H1 (cell line): Measurements from ENCODE around the gene UCKL1. TPM values are rescaled to one million over a fixed set of nuclear protein-coding genes. Genes with fewer than 3 reads are reported as not detected.
A peak's percentile ranks its signal among the peaks of the same experiment; 100 is the strongest.

Experiments used
- CTCF ChIA-PET: fragments of 300-600 bp; sonication (Branson Sonifier 250); formaldehyde crosslinking; loops from one replicate; lab custom pipeline; 2021; ENCODE audit not compliant: partially characterized antibody; lab: Charles Lee
- POLR2A ChIA-PET: fragments of 300-600 bp; sonication (Branson Sonifier 250); formaldehyde crosslinking; loops from one replicate; lab custom pipeline; 2021; ENCODE audit warnings: inconsistent platforms; ENCODE audit not compliant: partially characterized antibody; lab: Charles Lee
- DNase-seq, 2 experiments: peaks; one replicate each; pipeline versions ENCODE4 v3.0.0 to v3.0.0-alpha.2; 2010 to 2022; ENCODE audit warnings: low spot score in 2 of 2, low read depth in 1 of 2, mixed read lengths in 1 of 2
- FAIRE-seq: peaks from 2 replicates; lab custom pipeline; 2011; peaks lifted over from hg19 to GRCh38; lab: Jason Lieb, UNC
- H2AFZ ChIP-seq: 2 replicates; pipeline ENCODE4 v1.8.1; 2012; ENCODE audit warnings: low read length, inconsistent platforms
- H2AK5ac ChIP-seq: 2 replicates; pipeline ENCODE4 v1.6.1; 2013; ENCODE audit warnings: low read depth, low read length
- H2BK120ac ChIP-seq: replicated peaks from 2 replicates; pipeline ENCODE3; 2013; ENCODE audit warnings: low read depth, low read length, inconsistent platforms
- H2BK12ac ChIP-seq: 2 replicates; pipeline ENCODE4 v1.6.1; 2013; ENCODE audit warnings: low read depth, low read length
- H2BK15ac ChIP-seq: 2 replicates; pipeline ENCODE4 v1.6.1; 2013; ENCODE audit warnings: low read length
- H2BK20ac ChIP-seq: 2 replicates; pipeline ENCODE4 v1.6.1; 2013; ENCODE audit warnings: low read length
- H2BK5ac ChIP-seq: 2 replicates; pipeline ENCODE4 v1.6.1; 2013; ENCODE audit warnings: low read depth, low read length
- H3K14ac ChIP-seq: 2 replicates; pipeline ENCODE4 v1.6.1; 2013; ENCODE audit warnings: inconsistent platforms; ENCODE audit not compliant: insufficient read length
- H3K18ac ChIP-seq: 2 replicates; pipeline ENCODE4 v1.6.1; 2013; ENCODE audit warnings: low read length; ENCODE audit errors: extremely low read depth
- H3K23ac ChIP-seq: 2 replicates; pipeline ENCODE4 v1.6.1; 2013; ENCODE audit warnings: inconsistent platforms; ENCODE audit not compliant: insufficient read length
- H3K23me2 ChIP-seq: 2 replicates; pipeline ENCODE4 v1.6.1; 2013; ENCODE audit warnings: low read depth, low read length
- H3K27ac ChIP-seq: 2 replicates; pipeline ENCODE4 v1.6.1; 2011; ENCODE audit warnings: low read depth, low read length, inconsistent platforms
- H3K27me3 ChIP-seq, 4 experiments: replicated peaks in 1 of 4; 1 replicate in 1 of 4; 2 replicates in 3 of 4; pipeline versions ENCODE4 v1.6.1 to v1.8.1; 2011 to 2013; ENCODE audit warnings: low read length in 3 of 4, mild to moderate bottlenecking in 3 of 4, inconsistent platforms in 2 of 4, mixed read lengths in 2 of 4, moderate library complexity in 1 of 4; ENCODE audit not compliant: control insufficient read depth in 3 of 4, insufficient read depth in 3 of 4; ENCODE audit errors: extremely low read depth in 1 of 4
- H3K36me3 ChIP-seq, 4 experiments: 2 replicates each; pipeline versions ENCODE4 v1.6.1 to v1.8.1; 2011 to 2013; ENCODE audit warnings: mild to moderate bottlenecking in 4 of 4, low read length in 3 of 4, moderate library complexity in 2 of 4, control low read depth in 1 of 4, inconsistent platforms in 1 of 4; ENCODE audit not compliant: insufficient read depth in 4 of 4, control insufficient read depth in 2 of 4
- H3K4ac ChIP-seq: replicated peaks from 2 replicates; pipeline ENCODE3; 2013; ENCODE audit warnings: low read length, low read depth, mixed read lengths, inconsistent platforms; ENCODE audit not compliant: insufficient read length
- H3K4me1 ChIP-seq, 4 experiments: replicated peaks in 1 of 4; 1 replicate in 1 of 4; 2 replicates in 3 of 4; pipeline versions ENCODE4 v1.6.1 to v1.8.1; 2011 to 2013; ENCODE audit warnings: low read length in 3 of 4, inconsistent platforms in 2 of 4, mixed read lengths in 1 of 4; ENCODE audit not compliant: insufficient read depth in 4 of 4, control insufficient read depth in 3 of 4
- H3K4me2 ChIP-seq, 2 experiments: 2 replicates each; pipeline versions ENCODE4 v1.6.1 to v1.8.1; 2011 to 2013; ENCODE audit warnings: low read depth in 2 of 2, low read length in 2 of 2, control low read depth in 1 of 2, inconsistent platforms in 1 of 2, mild to moderate bottlenecking in 1 of 2; ENCODE audit not compliant: insufficient read depth in 1 of 2
- H3K4me3 ChIP-seq, 4 experiments: fragments of 200-600, 300-600 bp in 1 of 4; sonication (generic), shearing (Covaris generic), sonication (Bioruptor Twin) in 1 of 4; 2 replicates each; pipeline versions ENCODE4 v1.5.1 to v1.8.1; 2011 to 2016; ENCODE audit warnings: low read length in 4 of 4, low read depth in 3 of 4, control low read depth in 2 of 4, inconsistent platforms in 2 of 4, mild to moderate bottlenecking in 2 of 4, mixed read lengths in 1 of 4, moderate library complexity in 1 of 4; ENCODE audit not compliant: insufficient read depth in 2 of 4; ENCODE audit errors: extremely low read depth in 1 of 4
- H3K56ac ChIP-seq: replicated peaks from 2 replicates; pipeline ENCODE3; 2013; ENCODE audit warnings: low read depth, mild to moderate bottlenecking, mixed read lengths, low read length, inconsistent platforms; ENCODE audit not compliant: insufficient read length
- H3K79me1 ChIP-seq: 2 replicates; pipeline ENCODE4 v1.6.1; 2013; ENCODE audit warnings: low read depth, low read length, control low read depth
- H3K79me2 ChIP-seq, 2 experiments: 2 replicates each; pipeline versions ENCODE4 v1.6.1 to v1.8.1; 2012 to 2013; ENCODE audit warnings: low read length in 2 of 2, mild to moderate bottlenecking in 2 of 2, inconsistent platforms in 1 of 2; ENCODE audit not compliant: insufficient read depth in 2 of 2, control insufficient read depth in 1 of 2
- H3K9ac ChIP-seq, 4 experiments: replicated peaks in 1 of 4; 1 replicate in 1 of 4; 2 replicates in 3 of 4; pipeline versions ENCODE4 v1.6.1 to v1.8.1; 2011 to 2013; ENCODE audit warnings: low read depth in 3 of 4, low read length in 3 of 4, control low read depth in 2 of 4, mild to moderate bottlenecking in 2 of 4, moderate library complexity in 2 of 4, inconsistent platforms in 1 of 4; ENCODE audit errors: extremely low read depth in 1 of 4
- H3K9me3 ChIP-seq, 2 experiments: 2 replicates each; pipeline versions ENCODE4 v1.6.1 to v1.8.1; 2012 to 2013; ENCODE audit warnings: mild to moderate bottlenecking in 2 of 2, moderate library complexity in 2 of 2, control low read depth in 1 of 2, inconsistent platforms in 1 of 2, low read depth in 1 of 2, low read length in 1 of 2, mixed read lengths in 1 of 2; ENCODE audit not compliant: insufficient read depth in 2 of 2
- H4K20me1 ChIP-seq, 2 experiments: replicated peaks in 1 of 2; 2 replicates each; pipeline versions ENCODE3 to v1.8.1; 2011 to 2013; ENCODE audit warnings: inconsistent platforms in 2 of 2, low read length in 2 of 2, mild to moderate bottlenecking in 1 of 2; ENCODE audit not compliant: insufficient read depth in 2 of 2, control insufficient read depth in 1 of 2
- H4K5ac ChIP-seq: 2 replicates; pipeline ENCODE4 v1.6.1; 2013; ENCODE audit warnings: low read length, low read depth, mixed read lengths, inconsistent platforms; ENCODE audit not compliant: insufficient read length
- H4K8ac ChIP-seq: 2 replicates; pipeline ENCODE4 v1.8.0; 2013; ENCODE audit warnings: mild to moderate bottlenecking, moderate library complexity, low read length, inconsistent platforms; ENCODE audit not compliant: insufficient read depth; ENCODE audit errors: extremely low read depth
- H4K91ac ChIP-seq: replicated peaks from 2 replicates; pipeline ENCODE3; 2013; ENCODE audit warnings: low read length, mixed read lengths, inconsistent platforms; ENCODE audit not compliant: insufficient read length
- NANOG ChIP-seq: IDR thresholded peaks from 2 replicates; pipeline ENCODE4 v1.6.1; 2011; ENCODE audit warnings: low read length, low read depth, mild to moderate bottlenecking, inconsistent platforms; ENCODE audit not compliant: insufficient read depth, poor library complexity, severe bottlenecking
- WGBS, 2 experiments: shearing (Covaris generic) in 1 of 2; methylation state at CpG; one replicate each; pipeline versions ENCODE4 v1.1.6 to v1.1.7; 2013 to 2015; ENCODE audit warnings: low lambda C conversion rate in 2 of 2, mixed read lengths in 2 of 2, inconsistent platforms in 1 of 2, low coverage in 1 of 2, missing lambda C conversion rate in 1 of 2; ENCODE audit not compliant: insufficient replicate concordance in 2 of 2, insufficient coverage in 1 of 2, insufficient read length in 1 of 2; ENCODE audit errors: extremely low coverage in 1 of 2, missing lambda C conversion rate in 1 of 2; 5-methylcytosine and 5-hydroxymethylcytosine counted together
- polyA plus RNA-seq, 7 experiments: library from polyadenylated mRNA; depleted of rRNA in 3 of 7; stranded (reverse) in 5 of 7; unstranded in 2 of 7; fragments of >200 nt in 5 of 7; fragments of 200-250 nt in 2 of 7; gene quantifications; 1 replicate in 5 of 7; 2 replicates in 1 of 7; 4 replicates in 1 of 7; pipeline versions ENCODE4 v1.2.1 to v1.2.3, GENCODE V29; 2011 to 2013; ENCODE audit warnings: missing spikeins in 2 of 7, mixed read lengths in 2 of 7
- total RNA-seq: library from RNA; stranded (reverse); fragmentation: NEBNext Ultra II Directional; extraction: Animal tissue kit (Norgen Biotek cat#: 25700); gene quantifications from 2 replicates; pipeline ENCODE4 v1.2.1, GENCODE V29; 2021

Gene UCKL1
- total and polyA plus RNA-seq, 2 of the 8 experiments (the other 6 are each of a cell fraction or from before 2014, with no cell fraction given): 36.5 to 91.2 TPM

GRCh38 chr20:63976980-63977738, 20.9 kb upstream of the UCKL1 start:
- ChIA-PET POLR2A (no interaction called here), CTCF (interaction anchor here (0.5 to 1.4 kb wide), 8 partner anchors 42 to 433 kb away, joined by 3 to 5 read pairs (median 3); no protein-coding TSS in a partner anchor)
- peak overlapping the region; percentile 60; the same call in 1 of the 2 replicates for H2BK12ac ChIP-seq
- H4K20me1 ChIP-seq: peaks cover 2 to 14% of the 10 kb centered on the region in 2 experiments
- peak overlapping the region; percentile 81; the same call in 1 of the 2 replicates for H2BK15ac ChIP-seq
- no peak overlapping the region for H4K5ac ChIP-seq
- H3K23ac ChIP-seq: no peak overlapping the region
- no peak overlapping the region for H3K4me2 ChIP-seq
- no peak overlapping the region for H3K27ac ChIP-seq
- H2AK5ac ChIP-seq: peak overlapping the region; percentile 56; the same call in 1 of the 2 replicates
- H2BK20ac ChIP-seq: no peak overlapping the region
- peak overlapping the region; percentile 86; the same call in 1 of the 2 replicates for H4K8ac ChIP-seq
- no peak overlapping the region for H2BK5ac ChIP-seq
- H2AFZ ChIP-seq: no peak overlapping the region
- TF ChIP-seq NANOG: no peak
- no peaks in the 10 kb centered on the region for H3K36me3 ChIP-seq
- peaks cover 0 to 9% of the 10 kb centered on the region in 2 experiments; a peak in 3 of 4 replicates for H3K79me2 ChIP-seq
- H3K4ac ChIP-seq: no peak overlapping the region
- H3K9me3 ChIP-seq: no peaks in the 10 kb centered on the region
- no peak overlapping the region for H3K14ac ChIP-seq
- H3K4me1 ChIP-seq: peaks cover 4 to 28% (median 12%) of the 10 kb centered on the region in 4 experiments; a peak in 6 of 7 replicates
- no peak for FAIRE-seq
- peaks cover 19% of the 10 kb centered on the region for H3K23me2 ChIP-seq
- H2BK120ac ChIP-seq: no peak overlapping the region
- peaks cover 0 to 9% (median 2%) of the 10 kb centered on the region in 4 experiments; a peak in 4 of 7 replicates for H3K27me3 ChIP-seq
- H3K4me3 ChIP-seq: no peak overlapping the region
- H3K79me1 ChIP-seq: no peaks in the 10 kb centered on the region
- DNase-seq: no peak
- no peak overlapping the region for H3K9ac ChIP-seq
- WGBS, 2 experiments: 95% methylated on average over 13 of the region's 18 CpGs; no CpG with 5 or more reads in 1 of the 2 experiments
- H3K18ac ChIP-seq: no peak overlapping the region
- no peak overlapping the region for H4K91ac ChIP-seq
- H3K56ac ChIP-seq: no peak overlapping the region
